ENCODE data around the gene DNAI4. TPM values are rescaled to one million over a fixed set of nuclear protein-coding genes. Genes with fewer than 3 reads are reported as not detected.
"Not testable (repeated sequence)": the region's sequence is repeated elsewhere in the genome, so short reads cannot be mapped to it uniquely, and the experiment has no call there.

DNAI4 gene
- total and polyA plus RNA-seq, 12 donors = 0.44 to 24.5 (median 13.5) TPM

- TF ChIP-seq CTCF (IDR thresholded peaks at IDR 0.05) = no peak
- Histone ChIP-seq H3K9me3 (peaks cover 0 to 7% (median under 1%) of the 10 kb centered on the region in 11 donors), H3K4me3 (no peak overlapping the region), H3K27me3 (no peaks in the 10 kb centered on the region), H3K27ac (no peak overlapping the region), H3K4me1 (no peaks in the 10 kb centered on the region), H3K36me3 (no peaks in the 10 kb centered on the region)
- ATAC-seq (no peak), DNase-seq (no peak)
- intact Hi-C loops (cut with DNase I) = no loop called here
- 89 to 93% methylated on average over 5 of the region's 5 CpGs for WGBS, 2 donors
These were observed 51.5 kb downstream of the DNAI4 start for GRCh38 chr1:66873111-66873510.

- H3K4me3 ChIP-seq; H3K36me3 ChIP-seq; H3K9me3 ChIP-seq; ATAC-seq; intact Hi-C loops (cut with DNase I); H3K27ac ChIP-seq; H3K27me3 ChIP-seq; H3K4me1 ChIP-seq; DNase-seq: not testable (repeated sequence)
- 97% methylated on average over 7 of the region's 7 CpGs for WGBS, 2 donors
These were observed 52.6 kb downstream of the DNAI4 start for GRCh38 chr1:66872024-66872423.

- 90 to 94% methylated on average over 2 of the region's 2 CpGs for WGBS, 2 donors
- H3K9me3 ChIP-seq = no peaks in the 10 kb centered on the region
- H3K36me3 ChIP-seq = no peaks in the 10 kb centered on the region
- no peak overlapping the region for H3K4me3 ChIP-seq
- H3K4me1 ChIP-seq = no peaks in the 10 kb centered on the region
- no peaks in the 10 kb centered on the region for H3K27me3 ChIP-seq
- intact Hi-C loops (cut with DNase I) = no loop called here
- ATAC-seq (no peak), DNase-seq (no peak)
- TF ChIP-seq CTCF (IDR thresholded peaks at IDR 0.05) = no peak
- no peak overlapping the region for H3K27ac ChIP-seq
These were observed 57.2 kb downstream of the DNAI4 start for GRCh38 chr1:66867501-66867900.

- intact Hi-C loops (cut with DNase I) = no loop called here
- no peak overlapping the region for H3K27ac ChIP-seq
- DNase-seq (no peak), ATAC-seq (no peak)
- no peak overlapping the region for H3K4me3 ChIP-seq
- no peak for TF ChIP-seq CTCF (IDR thresholded peaks at IDR 0.05)
- WGBS, 2 donors = 87 to 90% methylated on average over 3 of the region's 3 CpGs
- H3K27me3 ChIP-seq = no peaks in the 10 kb centered on the region
- H3K4me1 ChIP-seq = no peaks in the 10 kb centered on the region
- no peaks in the 10 kb centered on the region for H3K36me3 ChIP-seq
- no peaks in the 10 kb centered on the region for H3K9me3 ChIP-seq
These were observed 64.1 kb downstream of the DNAI4 start for GRCh38 chr1:66860529-66860928.

GRCh38 chr1:66853379-66853778 lies 71.3 kb downstream of the DNAI4 start:
- Histone ChIP-seq H3K27me3 (no peaks in the 10 kb centered on the region), H3K4me1 (peaks cover 0 to 4% (median 0%) of the 10 kb centered on the region in 9 donors), H3K36me3 (no peaks in the 10 kb centered on the region), H3K27ac (no peak overlapping the region), H3K9me3 (peaks cover 0 to 5% (median 0%) of the 10 kb centered on the region in 11 donors), H3K4me3 (no peak overlapping the region)
- intact Hi-C loops (cut with DNase I) = no loop called here
- no peak for TF ChIP-seq CTCF (IDR thresholded peaks at IDR 0.05)
- DNase-seq = no peak
- no peak for ATAC-seq
- 71 to 86% methylated on average over 1 of the region's 1 CpG for WGBS, 2 donors
